ENCODE results near the gene GAL3ST1.
"Not testable (repeated sequence)": the region's sequence is repeated elsewhere in the genome, so short reads cannot be mapped to it uniquely, and the experiment has no call there.

The GAL3ST1 gene, protein sequence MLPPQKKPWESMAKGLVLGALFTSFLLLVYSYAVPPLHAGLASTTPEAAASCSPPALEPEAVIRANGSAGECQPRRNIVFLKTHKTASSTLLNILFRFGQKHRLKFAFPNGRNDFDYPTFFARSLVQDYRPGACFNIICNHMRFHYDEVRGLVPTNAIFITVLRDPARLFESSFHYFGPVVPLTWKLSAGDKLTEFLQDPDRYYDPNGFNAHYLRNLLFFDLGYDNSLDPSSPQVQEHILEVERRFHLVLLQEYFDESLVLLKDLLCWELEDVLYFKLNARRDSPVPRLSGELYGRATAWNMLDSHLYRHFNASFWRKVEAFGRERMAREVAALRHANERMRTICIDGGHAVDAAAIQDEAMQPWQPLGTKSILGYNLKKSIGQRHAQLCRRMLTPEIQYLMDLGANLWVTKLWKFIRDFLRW

DNA sequence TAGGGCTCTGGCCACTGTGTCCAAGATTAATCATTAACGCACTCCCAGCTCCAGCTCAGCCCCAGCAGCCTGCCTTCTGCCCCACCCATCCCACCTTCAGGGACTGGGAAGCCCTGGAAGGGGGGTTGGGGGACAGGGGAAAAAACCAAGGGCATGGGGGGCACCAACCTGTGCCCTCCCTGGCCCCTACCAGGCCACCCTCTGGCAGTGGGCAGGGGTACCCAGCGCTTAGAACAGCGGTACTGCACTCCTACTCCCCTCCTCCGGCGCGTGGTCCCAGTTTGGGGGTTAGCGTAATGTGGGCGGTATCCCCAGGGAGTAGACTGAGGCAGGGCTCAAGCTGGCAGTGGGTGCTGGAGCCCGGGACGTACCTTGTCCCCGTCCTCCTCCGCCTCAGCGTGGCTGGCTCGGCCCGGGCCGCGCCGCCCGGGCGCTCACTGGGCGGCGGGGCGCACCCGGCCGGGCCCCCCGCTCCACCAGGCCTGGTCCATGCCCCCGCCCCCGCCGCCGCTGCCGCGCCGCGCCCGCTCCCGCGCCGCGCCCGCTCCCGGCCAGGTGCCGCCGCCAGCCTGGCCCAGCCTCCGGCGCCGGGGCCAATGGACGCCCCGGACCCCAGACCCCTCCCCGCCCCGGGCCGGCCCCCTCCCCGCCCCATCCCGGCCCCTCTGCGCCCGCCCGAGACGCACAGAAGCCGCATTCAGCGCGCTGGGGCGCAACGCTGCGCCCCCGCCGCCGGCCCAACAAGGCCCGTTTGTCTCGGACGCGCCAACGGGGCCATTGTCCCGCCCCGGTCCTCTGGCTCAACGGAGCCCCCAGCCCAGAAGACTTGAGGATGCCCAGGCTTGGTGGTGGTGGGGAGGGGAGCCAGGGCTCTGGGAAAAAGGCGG is at the start of gene GAL3ST1:
GAL3ST1 (minus strand) TSS at position 571 of the 887 bp plus-strand sequence. CDS start 17,273 bp downstream, outside the sequence.
- no peak for DNase-seq

DNA sequence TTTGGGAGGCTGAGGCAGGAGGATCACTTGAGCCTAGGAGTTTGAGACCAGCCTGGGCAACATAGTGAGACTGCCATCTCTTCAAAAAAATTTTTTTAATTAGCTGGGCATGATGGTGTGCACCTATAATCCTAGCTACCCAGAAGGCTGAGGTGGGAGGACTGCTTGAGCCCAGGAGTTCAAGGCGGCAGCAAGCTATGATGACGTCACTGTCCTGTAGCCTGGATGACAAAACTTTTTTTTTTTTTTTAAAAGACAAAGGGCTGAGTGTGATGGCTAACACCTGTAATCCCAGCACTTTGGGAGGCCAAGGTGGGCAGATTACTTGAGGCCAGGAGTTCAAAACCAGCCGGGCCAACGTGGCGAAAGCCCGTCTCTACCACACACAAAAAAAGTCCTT is 45.4 kb upstream of the GAL3ST1 start:
- DNase-seq: not testable (repeated sequence)

DNA sequence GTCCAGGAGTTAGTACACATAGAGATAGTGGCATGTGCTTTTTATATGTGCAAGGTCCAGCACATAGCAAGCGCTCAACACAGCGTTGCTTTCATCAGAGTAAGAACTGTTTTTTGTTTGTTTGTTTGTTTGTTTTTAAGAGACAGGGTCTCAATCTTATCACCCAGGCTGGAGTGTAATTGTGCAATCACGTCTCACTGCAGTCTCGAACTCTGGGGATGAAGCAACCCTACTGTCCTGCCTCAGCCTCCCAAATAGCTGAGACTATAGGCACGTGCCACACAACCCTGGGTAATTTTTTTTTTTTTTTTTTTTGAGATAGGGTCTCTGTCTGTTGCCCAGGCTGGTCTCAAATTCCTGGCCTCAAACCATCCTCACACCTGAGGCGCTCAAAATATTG is 43.4 kb upstream of the GAL3ST1 start:
- no peak for DNase-seq

DNA sequence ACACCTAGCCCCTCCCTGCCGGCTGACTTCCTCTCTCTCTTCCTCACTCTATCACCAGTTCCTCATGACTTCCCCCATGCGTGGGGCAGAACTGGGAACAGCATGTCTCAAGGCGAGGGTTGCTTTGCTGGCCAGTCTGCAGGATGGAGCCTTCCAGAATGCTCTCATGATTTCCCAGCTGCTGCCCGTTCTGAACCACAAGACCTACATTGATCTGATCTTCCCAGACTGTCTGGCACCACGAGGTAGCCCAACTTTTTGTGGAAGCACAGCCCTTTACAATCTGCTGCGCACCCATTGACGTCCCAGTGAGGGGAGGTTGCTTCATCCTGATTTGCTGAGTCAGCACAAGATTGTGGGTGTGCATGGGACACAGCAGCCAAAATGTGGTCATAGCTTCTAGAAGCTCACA is 41.1 kb upstream of the GAL3ST1 start:
- no peak for DNase-seq

DNA sequence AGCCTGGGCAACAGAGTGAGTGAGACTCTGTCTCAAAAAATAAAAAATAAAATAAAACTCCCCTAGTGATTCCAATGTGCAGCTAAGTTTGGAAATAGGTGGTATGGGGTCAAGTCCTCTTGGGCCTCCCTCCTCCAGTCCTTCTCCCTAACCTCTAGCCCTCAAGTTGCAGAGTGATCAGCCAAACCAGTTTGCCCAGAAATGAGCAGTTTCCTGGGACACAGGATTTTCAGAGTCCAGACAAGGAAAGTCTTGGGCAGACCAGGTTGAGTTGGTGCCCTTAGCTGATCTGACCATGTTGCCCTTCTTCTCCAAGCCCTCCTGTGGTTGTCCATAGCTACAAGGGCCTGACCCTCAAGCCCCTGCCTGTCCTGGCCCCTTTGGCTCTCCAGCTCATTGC is 40.4 kb upstream of the GAL3ST1 start:
- DNase-seq: no peak

DNA sequence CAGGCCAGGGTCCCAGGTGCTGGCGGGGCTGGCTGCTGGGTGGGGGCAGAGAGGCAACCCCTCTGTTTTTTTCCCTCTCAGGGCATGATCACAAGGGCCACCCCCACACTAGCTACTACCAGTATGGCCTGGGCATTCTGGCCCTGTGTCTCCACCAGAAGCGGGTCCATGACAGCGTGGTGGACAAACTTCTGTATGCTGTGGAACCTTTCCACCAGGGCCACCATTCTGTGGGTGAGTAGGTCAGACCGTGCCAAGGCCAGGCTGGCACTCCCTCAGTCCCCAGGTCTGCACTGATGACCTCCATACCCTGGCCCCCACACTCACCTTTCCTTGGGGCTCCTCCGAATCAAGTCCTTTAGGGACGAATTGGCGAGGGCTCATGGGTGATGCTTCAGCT is 39.8 kb upstream of the GAL3ST1 start:
- no peak for DNase-seq

DNA sequence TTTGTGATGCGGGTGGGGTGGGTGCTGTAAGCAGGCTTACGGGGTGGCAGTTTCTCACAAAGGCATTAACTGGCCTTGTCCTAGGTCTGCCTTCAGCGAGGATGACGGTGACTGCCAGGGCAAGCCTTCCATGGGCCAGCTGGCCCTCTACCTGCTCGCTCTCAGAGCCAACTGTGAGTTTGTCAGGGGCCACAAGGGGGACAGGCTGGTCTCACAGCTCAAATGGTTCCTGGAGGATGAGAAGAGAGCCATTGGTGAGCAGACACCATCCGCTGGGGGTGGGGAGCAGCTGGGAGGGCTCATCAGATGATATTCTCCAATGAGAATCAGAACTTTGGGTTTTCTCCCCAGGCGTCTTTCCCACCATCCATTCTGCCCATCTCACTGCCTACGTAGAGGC is 38.3 kb upstream of the GAL3ST1 start:
- no peak for DNase-seq

DNA sequence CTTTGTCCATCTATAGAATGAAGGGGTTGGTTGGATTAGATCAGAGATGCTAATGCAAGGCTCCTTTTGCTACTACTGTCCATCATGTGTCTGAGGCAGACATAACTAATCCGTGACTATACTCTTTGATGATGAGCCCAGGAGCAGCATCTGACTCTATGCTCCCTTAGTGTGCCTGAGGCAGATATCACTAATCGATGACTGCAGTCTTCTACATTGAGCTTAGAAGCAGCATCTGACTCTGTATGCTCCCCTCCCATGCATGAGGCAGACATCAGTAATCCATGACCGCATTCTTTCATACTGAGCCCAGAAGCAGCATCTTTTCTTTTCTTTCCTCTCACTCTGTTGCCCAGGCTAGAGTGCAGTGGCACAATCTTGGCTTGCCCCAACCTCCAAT is 36.7 kb upstream of the GAL3ST1 start:
- no peak for DNase-seq

DNA sequence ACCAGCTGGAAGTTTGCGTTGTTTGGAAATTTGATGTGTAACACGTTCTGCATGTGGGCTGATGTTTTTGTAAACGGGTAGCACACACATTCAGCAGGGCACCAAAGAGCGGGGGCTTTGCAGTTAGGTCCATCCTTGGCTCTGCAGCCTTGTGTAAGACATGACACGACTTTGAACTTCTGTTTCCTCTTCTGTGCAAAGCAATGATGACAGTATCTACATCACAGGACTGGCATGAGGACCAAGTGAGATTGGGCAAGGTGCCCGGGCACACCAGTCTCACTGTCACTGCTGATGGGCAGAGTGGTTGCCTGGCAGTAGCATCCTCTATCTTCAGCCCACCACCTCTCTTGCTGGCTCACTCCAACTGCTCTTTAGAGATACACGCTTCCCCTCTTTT is 35.8 kb upstream of the GAL3ST1 start:
- no peak for DNase-seq

DNA sequence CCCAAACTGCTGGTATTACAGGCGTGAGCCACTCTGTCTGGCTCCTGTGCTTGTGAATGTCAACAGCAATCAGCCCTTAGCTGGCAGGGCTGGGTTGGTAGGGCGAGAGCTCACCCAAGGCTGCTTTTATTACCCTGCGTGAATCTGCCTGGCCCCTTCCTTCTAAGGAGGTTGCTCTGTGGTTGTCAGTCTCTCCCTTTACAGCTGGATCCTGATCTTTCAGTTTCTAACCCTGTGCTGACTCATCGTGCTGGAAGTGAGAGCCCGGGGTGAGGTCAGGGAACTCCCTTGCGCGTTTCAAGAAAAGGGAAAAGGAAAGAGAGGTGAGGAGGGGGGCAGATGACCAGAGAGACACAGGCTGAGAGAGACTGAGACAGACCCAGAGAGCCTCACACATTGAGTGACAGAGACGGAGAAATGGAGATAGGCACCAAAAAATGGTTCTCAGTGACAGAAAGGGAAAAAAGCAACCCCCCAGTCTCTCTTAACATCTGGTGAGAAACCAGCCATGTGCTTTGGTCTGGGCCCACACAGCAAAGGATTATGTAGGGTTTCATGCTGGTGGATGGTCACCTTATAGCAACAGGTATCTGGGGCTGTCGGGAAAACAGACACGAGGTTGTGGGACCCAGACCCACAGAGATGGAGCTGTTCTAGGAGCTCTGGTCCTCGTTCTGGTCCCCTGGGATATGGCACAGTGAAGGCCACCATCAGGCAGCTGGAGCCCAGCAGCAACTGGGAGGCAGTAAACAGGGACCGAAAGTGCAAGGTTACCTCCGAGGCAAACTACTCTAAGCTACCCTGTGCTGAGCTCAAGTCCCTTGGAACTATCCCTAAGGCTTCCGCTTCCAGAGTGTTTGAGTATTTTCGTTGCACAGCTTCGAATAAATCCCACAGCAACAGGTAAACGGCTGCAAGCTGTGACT is 35.1 kb upstream of the GAL3ST1 start:
- DNase-seq: peak; percentile 42

DNA sequence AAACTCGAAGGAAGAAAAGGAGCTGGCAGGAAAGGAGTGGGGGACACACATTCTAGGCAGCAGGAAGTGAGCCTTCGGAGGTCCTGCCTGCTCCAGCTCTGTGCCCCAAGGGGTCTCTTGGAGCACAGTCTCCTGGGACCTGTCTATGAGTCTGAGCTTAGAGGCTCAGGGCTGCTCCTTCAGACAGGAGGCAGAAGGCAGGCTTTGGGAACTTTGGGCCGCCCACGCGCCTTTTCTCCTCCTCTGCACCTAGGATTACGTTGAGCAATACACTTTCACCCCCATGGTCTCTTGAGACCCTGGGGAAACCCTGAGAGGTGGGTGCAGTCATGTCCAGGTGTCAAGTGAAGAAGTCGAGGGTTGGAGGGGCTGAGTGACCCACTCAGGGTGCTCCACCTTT is 33.5 kb upstream of the GAL3ST1 start:
- DNase-seq: no peak

DNA sequence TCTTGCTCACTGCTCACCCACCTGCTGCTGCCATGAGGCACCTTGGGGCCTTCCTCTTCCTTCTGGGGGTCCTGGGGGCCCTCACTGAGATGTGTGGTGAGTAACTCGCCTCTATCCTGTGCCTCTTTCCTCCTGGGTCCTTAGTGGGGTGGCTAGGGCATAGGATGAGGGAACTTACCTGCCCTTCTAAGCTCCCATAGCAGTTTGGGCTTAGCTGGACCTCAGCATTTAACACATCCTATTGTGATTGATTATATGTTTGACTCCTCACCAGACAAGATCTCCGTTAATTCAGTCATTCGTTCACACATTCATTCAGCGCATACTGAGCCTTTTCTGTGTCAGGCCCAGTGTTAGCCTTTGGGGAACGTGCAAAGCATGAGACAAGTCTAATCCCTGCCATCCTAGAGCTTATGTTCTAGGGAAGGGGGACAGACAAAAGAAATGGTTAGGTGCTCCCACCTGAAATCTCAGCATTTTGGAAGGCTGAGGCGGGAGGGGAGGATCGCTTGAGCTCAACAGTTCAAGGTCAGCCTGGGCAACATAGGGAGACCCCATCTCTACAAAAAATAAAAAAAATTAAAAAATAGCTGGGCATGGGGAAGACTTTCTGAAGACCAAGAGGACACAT is 33.0 kb upstream of the GAL3ST1 start:
- no peak for DNase-seq

DNA sequence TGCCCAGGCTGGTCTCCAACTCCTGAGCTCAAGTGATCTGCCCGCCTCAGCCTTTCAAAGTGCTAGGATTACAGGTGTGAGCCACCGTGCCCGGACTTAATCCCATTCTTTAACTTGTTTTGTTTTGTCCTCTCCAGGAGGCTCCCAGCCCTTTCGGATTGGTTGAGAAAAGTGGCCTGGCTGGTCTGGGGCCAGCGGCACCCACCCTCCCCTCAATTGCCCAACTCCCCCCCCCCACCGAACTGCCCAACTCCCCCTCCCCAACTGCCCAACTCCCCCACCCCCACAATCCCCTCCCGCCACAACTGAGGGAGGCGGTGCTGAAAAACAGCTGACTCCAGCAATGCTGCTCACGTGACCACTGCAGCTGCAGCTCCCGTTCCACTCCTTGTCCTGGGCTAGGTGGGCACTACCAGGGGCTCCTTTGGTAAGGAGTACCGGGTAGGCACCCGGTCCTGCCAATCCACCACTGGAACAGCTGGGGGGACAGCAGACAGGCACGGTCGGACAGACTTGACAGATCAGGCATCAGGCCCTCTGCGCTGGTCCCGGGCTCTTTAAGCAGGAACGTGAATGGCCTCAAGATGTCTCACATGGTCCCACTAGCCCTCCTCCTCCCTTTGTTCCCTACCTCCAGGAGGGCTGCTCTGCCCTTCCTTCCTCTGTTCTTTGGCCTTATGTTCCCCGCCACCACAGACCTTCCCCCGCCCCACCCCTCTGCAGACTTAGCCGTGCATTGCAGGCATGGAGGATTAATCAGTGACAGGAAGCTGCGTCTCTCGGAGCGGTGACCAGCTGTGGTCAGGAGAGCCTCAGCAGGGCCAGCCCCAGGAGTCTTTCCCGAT is 32.2 kb upstream of the GAL3ST1 start, which contains the start of gene TCN2:
TCN2 (plus strand) TSS at position 720 of the 845 bp plus-strand sequence. CDS start 158 bp downstream, outside the sequence.
- peak; percentile 45 for DNase-seq

DNA sequence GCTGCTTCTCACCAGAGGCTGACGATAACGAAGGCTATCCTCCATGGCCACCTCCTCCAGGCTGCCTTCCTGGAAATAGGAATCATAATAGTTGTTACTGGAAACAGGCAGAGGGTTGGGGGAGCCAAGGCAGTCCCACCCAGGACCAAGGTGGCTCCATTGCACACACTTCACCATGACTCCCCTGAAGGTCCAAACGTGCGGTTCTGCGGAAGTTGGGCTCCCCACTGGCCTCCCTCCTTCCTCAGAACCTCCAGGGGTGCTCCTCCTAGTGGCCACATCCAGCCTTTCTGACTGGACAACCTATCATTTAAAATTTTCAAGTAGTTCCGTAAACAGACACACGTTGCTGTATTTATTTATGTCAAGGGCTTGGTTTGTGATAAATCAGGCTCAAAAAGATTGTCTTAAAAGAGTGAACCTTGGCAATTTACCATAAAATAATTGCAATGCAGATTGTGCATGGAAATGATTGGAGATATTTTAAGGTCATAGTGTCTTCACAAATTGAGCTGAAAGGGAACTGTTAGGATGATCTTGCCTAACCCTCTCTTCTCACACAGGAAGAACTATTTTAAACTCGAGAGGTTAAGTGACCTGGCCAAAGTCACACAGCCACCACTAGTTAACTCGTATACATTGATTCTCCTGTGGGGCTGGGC is 31.1 kb upstream of the GAL3ST1 start:
- DNase-seq: peak; percentile 46

DNA sequence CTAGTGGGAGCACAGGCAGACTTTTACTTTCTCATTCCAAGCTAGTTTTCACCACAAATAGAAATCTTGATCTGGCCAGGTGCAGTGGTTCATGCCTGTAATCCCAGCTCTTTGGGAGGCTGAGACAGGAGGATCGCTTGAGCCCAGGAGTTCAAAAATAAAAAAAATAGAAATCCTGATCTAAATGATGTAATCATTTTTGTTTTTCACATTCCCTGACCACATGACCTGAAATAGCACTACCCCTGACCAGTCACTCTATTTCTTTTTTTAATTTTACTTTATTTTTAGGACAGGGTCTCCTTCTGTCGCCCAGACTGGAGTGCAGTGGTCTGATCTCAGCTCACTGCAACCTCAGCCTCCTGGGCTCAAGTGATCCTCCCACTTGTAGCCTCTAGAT is 30.3 kb upstream of the GAL3ST1 start:
- no peak for DNase-seq

DNA sequence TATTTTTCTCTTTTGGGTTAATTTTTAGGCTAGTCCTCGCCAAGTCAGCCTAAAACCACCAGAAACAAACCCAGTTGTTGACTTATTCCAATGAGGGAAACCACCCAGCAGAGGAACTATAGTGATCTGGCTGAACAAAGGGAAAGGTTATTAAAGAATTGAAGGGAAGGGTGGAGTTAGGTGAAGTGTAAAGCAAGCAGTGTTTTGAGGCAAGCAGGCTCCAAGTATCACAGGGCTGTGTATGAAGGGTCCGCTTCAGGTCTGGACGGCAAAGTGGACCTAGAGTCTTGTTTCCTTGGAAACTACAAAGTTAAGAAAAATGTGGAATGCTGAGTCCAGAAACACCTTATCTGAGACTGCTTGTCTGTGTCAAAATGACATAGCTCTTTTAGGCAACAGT is 29.3 kb upstream of the GAL3ST1 start:
- no peak for DNase-seq

DNA sequence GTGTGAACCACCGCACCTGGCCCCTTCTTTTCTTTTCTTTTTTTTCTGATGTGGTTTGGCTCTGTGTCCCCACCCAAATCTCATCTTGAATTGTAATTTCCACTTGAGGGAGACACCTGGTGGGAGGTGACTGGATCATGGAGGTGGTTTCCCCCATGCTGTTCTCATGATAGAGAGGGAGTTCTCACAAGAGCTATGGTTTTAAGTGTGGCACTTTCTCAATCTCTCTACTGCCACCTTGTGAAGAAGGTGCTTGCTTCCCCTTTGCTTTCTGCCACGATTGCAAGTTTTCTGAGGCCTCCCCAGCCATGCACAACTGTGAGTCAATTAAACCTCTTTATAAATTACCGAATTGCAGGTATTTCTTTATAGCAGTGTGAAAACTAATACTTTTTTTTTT is 27.6 kb upstream of the GAL3ST1 start:
- DNase-seq: peak; percentile 13

DNA sequence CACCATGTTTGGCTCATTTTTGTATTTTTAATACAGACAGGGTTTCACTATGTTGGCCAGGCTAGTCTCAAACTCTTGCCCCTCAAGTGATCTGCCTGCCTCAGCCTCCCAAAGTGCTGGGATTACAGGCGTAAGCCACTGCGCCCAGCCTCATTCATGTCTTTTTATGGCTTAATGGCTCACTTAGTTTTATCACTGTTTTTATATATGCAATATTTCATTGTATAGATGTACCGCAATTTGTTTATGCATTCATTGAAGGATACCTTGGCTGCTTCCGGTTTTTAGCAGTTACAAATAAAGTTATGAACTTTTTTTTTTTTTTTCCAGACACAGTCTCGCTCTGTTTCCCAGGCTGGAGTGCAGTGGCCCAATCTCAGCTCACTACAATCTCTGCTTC is 27.0 kb upstream of the GAL3ST1 start:
- DNase-seq: no peak

DNA sequence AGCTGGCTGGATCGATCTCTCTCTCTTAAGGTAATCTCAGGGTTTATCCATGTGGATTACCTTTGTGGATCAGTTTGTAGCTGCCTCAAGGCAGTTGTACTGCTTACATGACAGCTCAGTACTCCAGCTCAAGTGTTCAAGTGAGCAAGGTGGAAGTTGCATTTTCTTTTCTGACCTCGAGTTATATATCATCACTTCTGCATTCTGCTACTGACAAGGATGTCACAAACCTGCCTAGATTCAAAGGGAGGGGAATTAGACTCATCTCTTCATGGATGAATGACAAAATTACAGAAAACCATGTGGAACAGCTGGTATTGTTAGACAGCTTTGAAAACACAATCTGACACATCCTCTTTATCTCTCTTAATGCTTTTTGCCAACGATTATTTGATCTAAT is 26.5 kb upstream of the GAL3ST1 start:
- DNase-seq: no peak

DNA sequence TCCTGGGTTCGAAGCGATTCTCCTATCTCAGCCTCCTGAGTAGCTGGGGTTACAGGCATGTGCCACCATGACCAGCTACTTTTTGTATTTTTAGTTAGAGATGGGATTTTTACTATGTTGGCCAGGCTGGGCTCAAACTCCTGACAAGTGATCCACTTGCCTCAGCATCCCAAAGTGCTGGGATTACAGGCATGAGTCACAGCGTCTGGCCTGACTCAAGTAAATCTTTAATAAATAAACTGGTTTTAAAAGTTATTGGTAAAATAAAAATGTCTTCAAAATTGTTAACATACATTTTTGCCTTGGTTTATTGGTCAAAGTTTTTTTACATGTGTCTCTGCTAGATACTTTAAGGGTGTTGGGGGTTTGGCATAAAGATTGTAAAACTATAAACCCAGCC is 24.5 kb upstream of the GAL3ST1 start:
- DNase-seq: no peak

DNA sequence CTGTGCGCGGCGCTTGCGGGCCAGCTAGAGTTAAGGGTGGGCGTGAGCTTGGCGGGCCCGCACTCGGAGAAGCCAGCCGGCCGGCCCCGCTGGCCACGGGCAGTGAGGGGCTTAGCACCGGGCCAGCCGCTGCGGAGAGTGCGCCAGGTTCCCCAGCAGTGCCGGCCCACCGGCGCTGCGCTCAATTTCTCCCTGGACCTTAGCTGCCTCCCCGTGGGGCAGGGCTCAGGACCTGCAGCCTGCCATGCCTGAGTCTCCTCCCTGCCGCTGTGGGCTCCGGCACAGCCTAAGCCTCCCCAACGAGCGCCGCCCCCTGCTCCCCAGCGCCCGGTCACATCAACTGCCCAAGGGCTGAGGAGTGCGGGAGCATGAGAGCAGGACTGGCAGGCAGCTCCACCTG is 22.4 kb upstream of the GAL3ST1 start:
- DNase-seq: no peak

Measured in stimulated activated CD4-positive, alpha-beta T cell treated with anti-CD3 and anti-CD28 coated beads, Interleukin-1b, Interleukin-23, amount 100 ng/mL, for 48 hours (primary cell).